NOMO-1 treated with dmso at 0.1 percent for 144 hours (cell line): Measurements from ENCODE around the gene LRRC40.
"Not testable (repeated sequence)": the region's sequence is repeated elsewhere in the genome, so short reads cannot be mapped to it uniquely, and the experiment has no call there.

Experiments used
- DNase-seq: peaks from one replicate; lab custom pipeline; 2025; ENCODE audit not compliant: unreplicated experiment; lab: John Stamatoyannopoulos, UW

LRRC40 gene

DNA sequence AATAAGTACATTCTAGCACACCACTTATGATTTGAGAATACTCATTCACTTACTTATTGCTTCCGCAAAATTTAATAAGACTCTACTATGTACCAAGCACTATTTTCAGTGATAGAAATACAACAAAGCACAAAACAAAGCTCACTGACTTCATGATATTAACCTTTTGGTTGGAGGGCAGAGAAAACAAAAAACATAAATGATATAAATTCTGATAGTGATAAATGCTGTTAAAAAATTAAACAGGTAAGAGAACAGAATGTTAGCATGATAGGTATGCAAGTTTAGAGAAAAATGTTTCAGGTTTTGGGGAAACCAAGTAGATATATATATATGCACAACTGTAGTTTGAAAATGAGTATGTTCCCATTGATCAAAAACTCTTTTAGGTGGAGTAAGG lies 1.2 kb downstream of the LRRC40 start:
- no peak for DNase-seq

DNA sequence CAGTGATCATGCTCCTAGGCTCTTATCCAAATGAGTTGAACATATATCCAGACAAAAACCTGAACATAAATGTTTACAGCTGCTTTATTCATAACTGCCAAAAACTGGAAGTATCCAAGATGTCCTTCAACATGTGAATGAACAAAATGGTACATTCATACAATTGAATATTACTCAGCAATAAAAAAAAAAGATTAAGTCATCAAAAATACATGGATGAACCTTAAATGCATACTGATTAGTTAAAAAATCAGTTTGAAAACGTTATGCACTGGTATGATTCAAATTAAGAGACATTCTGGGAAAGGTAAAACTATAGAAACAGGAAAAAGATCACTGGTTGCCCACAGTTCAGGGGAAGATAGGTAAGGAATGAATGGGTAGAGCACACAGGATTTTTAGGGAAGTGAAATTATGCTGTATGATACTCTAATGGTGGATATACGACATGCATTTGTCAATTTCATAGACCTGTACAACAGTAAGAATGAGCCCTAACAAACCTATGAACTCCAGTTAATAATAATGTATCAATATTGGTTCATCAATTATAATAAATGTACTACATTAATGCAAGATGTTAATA lies 3.1 kb downstream of the LRRC40 start:
- no peak for DNase-seq

DNA sequence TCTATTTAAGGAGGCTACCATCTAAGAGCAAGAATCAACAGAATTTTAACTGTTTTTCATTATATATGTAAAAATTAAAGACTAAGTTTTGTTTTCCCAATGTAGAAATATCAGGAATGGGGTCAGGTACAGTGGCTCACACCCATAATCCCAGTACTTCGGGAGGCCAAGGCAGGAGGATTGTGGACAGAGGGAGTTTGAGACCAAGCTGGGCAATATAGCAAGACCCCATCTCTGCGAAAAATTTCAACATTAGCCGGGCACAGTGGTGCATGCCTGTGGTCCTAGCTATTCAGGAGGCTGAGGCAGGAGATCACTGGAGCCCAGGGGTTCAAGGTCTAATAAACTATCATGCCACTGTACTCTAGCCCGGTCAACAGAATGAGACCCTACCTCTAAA lies 5.3 kb downstream of the LRRC40 start:
- DNase-seq, result no peak

DNA sequence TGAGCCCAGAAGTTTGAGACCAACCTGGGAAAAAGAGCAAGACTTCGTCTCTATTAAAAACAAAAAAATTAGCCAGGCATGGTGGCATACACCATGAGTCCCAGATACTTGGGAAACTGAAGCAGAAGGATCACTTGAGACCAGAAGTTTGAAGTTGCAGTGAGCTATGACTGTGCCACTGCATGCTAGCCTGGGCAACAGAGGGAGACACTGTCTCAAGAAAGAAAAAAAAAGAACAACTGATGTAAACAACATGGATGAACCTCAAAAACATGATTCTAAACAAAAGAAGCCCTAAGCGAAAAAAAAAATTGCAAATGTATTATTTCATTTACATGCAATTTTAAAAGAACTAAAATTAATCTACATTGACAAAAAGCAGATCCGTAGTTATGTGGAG lies 9.0 kb downstream of the LRRC40 start:
- DNase-seq, result no peak

DNA sequence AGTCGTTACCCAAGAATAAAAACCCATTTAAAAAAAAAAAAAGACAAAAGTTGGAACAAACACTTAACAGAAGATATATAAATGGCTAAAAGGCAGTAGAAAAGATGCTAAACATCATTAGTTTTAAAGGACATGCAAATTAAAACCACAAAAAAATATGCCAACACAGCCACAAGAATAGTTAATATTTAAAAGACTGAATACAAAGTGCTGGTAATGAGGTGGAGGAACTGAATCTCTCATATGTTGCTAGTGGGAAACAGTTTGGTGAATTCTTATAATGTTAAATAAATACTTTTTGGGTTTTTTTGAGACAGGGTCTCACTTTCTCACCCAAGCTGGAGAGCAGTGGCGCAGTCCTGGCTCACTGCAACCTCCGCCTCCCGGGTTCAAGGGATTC lies 10.0 kb downstream of the LRRC40 start:
- no peak for DNase-seq

DNA sequence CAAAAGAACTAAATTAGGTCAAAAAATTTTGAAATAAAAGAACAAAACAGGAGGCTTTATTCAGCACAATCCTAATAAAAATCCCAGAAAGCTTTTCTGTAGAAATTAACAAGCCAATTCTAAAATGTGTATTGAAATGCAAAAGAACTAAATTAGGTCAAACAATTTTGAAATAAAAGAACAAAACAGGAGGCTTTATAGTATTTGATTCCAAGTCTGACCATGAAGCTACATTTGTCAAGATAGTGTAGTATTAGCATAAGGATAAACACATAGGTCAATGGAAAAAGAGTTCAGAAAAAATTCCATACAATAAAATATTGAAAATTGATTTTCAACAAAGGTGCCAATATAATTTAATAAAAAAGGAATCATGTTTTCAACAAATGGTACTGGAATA lies 10.8 kb downstream of the LRRC40 start:
- no peak for DNase-seq

DNA sequence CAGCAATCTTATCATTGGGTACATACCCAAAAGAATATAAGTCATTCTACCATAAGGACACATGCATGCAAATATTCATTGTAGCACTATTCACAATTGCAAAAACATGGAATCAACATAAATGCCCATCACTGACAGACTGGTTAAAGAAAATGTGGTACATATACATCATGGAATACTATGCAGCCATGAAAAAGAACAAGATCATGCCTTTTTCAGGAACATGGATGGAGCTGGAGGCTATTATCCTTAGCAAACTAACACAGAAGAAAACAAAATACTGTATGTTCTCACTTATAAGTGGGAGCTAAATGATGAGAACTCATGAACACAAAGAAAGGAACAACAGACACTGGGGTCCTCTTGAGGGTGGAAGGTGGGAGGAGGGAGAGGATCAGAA lies 12.9 kb downstream of the LRRC40 start:
- not testable (repeated sequence) for DNase-seq

DNA sequence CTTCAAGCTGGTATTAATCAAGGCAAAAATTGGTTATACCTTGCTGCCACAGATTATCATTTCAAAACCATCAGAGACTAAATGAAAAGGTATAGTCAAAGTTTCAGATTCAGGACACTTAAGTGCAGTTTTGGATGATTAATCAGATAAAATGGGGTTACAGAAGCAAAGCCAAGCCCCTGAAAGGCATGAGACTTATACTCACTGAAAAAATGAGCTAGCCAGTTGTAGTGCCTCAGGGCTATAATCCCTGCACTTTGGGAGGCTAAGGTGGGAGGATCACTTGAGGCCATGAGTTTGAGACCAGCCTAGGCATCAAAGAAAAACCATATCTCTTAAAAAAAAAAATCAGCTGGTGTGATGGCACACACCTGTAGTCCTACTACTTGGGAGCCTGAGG lies 15.2 kb downstream of the LRRC40 start:
- DNase-seq, result no peak

DNA sequence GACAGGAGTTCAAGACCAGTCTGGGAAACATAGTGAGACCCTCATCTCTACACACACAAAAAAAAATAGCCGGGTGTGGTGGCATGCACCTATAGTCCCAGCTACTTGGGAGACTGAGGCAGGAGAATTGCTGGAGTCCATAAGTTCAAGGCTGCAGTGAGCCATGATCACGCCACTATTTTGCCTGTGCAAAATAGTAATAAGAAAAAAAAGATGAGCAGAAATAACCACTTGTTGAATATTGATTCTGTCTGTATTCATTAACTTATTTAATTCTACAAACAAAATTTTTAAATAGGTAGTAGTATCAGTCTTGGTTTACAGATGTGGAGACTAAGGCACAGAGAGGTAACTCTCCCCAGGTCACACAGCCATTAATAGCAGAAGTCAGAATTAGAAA lies 16.9 kb downstream of the LRRC40 start:
- DNase-seq, result no peak

DNA sequence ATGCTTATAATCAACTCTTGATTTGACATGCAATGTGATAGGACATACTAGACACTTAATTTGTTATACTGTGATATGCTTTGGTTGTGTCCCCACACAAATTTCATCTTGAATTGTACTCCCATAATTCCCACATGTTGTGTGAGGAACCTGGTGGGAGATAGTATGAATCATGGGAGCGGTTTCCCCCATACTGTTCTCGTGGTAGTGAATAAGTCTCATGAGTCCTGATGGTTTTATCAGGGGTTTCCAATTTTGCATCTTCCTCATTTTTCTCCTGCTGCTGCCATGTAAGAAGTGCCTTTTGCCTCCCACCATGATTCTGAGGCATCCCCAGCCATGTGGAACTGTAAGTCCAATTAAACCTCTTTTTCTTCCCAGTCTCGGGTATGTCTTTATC lies 20.2 kb downstream of the LRRC40 start:
- DNase-seq, result not testable (repeated sequence)

DNA sequence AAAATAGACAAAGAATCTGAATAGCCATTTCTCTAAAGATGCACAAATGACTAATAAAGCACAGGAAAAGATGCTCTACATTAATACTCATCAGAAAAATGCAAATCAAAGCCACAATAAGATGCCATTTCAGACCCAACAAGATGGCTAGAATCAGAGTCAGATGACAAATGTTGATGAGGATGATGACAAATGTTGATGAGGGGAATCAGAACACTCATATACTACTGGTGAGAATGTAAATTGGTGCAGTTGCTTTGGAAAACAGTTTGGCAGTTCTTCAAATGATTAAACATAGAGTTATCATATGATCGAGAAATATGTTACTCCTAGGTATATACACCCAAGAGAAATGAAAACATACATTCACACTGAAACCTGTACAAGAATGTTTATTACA lies 33.9 kb downstream of the LRRC40 start:
- no peak for DNase-seq

DNA sequence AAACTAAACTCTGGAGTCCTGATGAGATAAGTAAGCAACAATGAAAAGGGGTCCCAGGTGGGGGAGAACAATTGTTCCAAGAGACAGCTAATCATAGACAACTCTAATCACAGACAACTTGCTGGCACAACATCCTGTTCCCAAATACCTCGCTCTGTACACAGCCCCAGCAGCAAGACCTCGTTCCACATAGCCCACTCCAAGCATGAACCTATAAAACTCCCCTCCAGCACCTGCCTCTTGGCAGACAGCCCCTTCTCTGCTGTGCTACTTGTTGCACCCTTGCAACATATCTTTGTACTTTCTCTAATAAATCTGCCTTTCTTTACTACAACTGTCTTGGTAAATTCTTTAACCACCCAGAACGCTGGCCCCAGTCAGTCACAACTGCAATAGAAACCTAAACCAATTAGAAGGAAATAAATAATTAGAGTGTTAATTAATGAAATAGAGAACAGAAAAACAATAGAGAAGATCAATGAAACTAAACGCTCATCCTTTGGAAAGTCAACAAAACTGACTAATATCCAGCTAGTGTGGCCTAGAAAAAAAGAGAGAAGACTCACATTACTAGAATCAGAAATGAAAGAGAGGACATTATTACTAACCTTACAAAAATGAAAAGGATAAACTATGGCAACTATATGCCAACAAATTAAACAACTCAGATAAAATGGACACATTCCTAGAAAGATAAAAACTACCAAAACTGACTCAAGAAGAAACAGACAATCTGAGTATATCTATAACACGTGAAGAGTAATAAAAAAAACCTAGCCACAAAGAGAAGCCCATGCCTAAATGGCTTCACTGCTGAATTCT lies 36.1 kb downstream of the LRRC40 start:
- no peak for DNase-seq

DNA sequence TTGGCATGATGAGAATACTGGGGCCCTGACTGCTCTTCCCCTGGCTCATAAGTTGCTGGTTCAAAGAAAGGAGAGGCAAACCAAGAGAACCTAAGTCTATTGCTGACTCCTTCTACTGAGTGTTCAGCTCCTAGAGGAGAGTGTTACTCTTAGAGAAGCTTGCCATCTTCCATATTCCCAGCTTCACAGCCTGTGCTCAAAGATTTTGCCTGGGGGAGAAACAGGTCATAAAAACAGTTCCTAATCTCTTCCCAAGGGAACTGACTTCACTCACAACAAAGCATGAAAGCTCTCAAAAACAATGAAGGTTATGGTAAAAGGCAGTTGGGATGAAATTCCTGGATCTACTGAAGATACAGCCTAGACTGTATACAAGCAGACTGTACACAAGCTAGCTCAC lies 37.1 kb downstream of the LRRC40 start:
- DNase-seq, result no peak

DNA sequence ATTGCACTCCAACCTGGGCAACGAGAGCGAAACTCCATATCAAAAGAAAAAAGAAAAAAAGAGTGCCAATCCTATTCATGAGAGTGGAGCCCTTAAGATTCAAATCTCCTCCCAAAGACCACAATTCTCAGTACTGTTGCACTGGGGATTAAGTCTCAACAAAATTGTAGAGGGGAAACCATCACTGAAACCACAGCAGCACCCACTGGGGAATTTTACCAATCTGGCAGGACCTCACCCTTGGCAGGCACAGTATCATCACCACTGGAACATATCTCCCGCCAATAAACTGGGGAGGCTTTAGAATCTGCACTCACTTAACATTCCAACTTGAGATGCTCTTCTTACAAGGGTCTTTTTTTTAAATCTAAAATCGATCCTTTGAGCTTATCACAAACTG lies 41.0 kb downstream of the LRRC40 start:
- no peak for DNase-seq

DNA sequence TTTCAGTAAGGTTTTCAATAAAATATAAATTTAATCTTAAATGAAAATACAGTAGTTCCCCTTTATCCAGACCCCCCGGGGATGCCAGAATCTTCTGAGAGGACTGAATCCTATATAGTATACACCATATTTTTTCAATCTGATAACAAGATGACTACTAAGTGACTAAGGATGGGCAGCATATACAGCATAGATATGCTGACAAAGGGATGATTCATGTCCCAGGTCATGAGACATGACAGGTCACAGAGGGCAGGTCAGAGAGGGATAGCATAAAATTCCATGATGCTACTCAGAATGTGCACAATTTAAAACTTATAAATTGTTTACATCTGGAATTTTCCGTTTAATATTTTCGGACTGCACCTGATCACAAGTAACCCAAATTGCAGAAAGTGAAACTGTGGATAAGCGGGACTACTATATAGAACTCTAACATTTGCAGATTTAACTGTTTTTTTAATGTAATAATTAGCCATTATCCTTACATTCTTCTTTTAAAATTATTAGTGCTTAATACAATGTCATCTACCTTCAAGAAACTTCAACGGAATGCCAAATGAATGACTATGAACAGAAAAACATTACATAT lies 48.8 kb downstream of the LRRC40 start:
- DNase-seq, result no peak

DNA sequence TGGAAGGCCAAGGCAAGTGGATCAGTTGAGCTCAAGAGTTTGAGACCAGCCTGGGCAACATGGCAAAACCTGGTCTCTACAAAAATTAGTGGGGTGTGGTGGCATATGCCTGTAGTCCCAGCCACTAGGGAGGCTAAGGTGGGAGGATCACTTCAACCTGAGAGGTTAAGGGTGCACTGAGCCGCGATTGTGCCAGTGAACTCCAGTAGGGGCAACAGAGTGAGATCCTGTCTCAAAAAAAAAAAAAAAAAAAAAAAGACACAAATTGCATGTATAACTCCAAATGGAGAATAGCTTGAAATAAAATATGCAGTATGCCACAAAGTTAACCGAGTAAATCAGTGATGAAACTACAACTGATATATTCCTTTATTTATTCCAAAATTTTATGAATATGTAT lies 51.6 kb downstream of the LRRC40 start:
- no peak for DNase-seq

DNA sequence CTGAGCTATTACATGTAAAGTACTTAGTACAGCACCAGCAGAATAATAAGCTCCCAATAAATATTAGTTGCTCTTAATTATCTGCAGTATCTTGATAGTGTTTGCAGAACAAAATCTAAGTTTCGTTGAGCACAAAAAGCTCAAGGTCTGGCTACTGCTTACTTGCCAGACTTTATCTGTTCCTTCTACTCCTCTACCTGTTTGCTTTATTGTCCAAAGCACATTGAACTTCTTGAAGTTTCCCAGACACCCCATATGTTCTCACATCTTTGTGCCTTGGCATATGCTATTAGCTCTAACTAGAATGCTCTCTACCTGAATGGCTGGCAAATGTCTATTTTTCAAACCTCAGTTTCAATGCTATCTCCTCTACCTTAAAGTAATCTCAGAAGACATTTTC lies 54.9 kb downstream of the LRRC40 start:
- no peak for DNase-seq

DNA sequence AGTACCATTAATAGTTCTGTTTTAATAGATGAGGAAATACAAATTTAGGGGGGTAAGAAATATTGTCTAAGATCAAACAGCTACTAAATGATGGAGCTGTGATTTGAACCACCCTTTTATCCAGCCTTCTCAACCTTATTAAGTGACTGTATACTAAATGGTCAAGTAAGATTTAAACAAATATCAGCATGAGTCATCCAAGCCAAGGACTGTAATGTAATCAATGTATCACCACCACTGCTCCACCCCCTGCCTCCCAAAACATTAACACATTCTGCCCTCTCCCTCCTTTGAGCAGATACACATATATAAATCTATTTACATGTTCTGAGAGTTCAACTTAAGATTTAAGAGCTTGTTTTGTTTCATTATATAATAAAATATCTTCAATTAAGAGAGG lies 58.9 kb downstream of the LRRC40 start:
- DNase-seq, result no peak

DNA sequence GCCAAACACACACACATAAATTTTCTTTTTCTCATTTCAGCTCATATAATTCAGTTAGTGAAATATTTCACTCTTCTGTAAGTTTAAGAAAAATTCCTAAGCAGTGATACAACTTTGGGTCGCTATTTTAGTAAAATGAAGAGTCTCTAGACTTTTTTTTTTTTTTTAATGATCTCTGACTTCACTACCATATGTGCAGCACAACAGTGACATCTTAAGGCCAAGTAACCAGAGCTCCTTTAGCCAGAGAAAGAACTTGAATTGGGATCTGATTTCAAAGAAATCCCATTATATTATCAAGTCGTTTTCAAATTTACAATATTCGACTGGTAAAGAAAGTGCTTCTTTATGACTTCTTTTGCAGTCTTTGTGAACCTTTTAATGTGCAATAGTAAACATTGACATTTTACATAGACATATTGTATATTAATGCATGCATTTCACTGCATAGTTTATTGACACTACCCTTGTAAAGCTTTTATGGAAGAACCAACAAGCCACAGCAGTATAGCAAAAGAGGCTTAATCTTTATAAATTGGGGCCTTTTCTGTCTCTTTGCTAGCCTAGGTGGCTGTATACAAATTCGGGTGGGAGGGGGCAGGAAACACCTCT lies 62.2 kb downstream of the LRRC40 start:
- DNase-seq, result no peak

DNA sequence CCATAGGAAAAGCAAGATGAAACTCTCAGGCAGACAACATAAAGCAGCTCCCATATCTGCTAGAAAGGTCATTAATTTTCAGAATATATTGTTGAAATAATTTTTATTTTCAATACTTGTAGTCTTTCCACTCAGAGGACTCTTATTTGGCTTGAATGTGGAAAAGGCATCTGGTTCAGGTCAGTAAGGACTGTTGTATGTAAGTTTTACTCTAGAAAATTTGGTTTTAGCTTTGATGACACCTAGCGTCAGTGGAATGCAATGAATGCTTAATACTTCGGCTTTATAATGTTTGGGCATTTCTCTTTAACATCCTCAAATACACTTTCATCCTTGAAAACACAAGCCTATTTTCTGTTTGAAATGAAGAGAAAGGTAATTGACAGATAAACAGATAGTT lies 63.3 kb downstream of the LRRC40 start:
- no peak for DNase-seq

DNA sequence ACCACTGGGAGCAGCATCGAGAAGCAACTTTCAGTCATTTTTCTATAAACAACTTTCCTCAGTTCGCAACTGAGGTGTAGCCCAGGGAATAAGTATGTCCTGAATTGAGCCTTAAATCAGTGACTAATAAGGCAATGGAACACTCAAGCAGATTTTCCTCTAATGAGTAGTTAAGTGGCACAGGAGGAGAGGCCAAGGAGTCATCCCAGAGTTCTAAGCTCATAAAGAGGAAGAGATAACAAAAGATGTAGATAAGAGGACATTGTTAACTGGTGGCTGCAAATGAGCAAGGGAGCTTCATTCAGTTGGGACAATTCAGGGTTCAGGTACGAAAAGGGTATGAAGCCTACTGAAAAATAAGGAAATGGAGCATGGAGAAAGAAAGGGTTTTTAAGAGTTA lies 64.5 kb downstream of the LRRC40 start:
- no peak for DNase-seq

DNA sequence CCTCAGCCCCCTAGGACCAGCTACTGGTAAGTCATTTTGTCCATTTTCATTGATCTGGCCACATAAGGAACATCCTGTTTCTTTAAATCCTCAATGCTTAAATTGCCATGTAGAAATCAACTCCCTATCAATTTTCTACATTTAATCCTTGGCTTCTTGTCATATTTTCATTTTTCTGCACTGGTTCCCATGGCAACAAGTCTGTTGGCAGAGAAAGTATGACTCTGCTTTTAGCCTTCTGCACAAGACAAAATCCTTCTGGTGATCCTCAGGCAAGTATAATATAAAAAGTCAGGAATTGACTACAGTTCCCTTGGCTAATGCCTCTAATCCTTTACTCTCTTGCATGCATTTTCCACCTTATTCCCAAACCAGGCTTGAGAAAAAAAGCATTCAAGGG lies 65.0 kb downstream of the LRRC40 start:
- DNase-seq, result no peak
